ENCODE data around the gene C1QTNF8. TPM values are rescaled to one million over a fixed set of nuclear protein-coding genes. Genes with fewer than 3 reads are reported as not detected.

C1QTNF8 gene
- total and polyA plus RNA-seq, 2 of the 13 experiments (the other 11 are each of a cell fraction or from before 2014, with no cell fraction given): 0.09 TPM; not detected in 1

- H3K9ac ChIP-seq (ENCODE audit: insufficient read depth, low read depth, low read length): no peak overlapping the region
- ChIA-PET CTCF (ENCODE audit: low intra/inter-chr PET ratio, low total read pairs) (no interaction called here), POLR2A (no interaction called here)
- H3K27ac ChIP-seq (ENCODE audit: extremely low read length, insufficient read depth, low read length): no peak overlapping the region
- no peaks in the 10 kb centered on the region for H3K4me1 ChIP-seq (ENCODE audit: insufficient read depth, low read length)
- peaks cover 18 to 68% of the 10 kb centered on the region in 2 experiments; a peak in 4 of 5 replicates for H3K27me3 ChIP-seq (ENCODE audit: control insufficient read depth in 1 of 2, insufficient read depth in 2 of 2, low read length in 2 of 2)
- H4K20me1 ChIP-seq (ENCODE audit: insufficient read depth, low read length): 0 out of 2 replicates have a peak, but pooled peaks cover 3% of the 10 kb centered on the region
- WGBS (ENCODE audit: low lambda C conversion rate): 0% methylated on average over 7 of the region's 16 CpGs
- H3K79me2 ChIP-seq (ENCODE audit: insufficient read depth, low read length): no peaks in the 10 kb centered on the region
- intact Hi-C loops (cut with micrococcal nuclease; ENCODE audit: unreplicated experiment): no loop called here
- H2AFZ ChIP-seq (ENCODE audit: low read length): no peak overlapping the region
- ATAC-seq: peak; percentile 7; the same call in 1 of the 3 replicates
- no peak for TF ChIP-seq ZNF552 (CRISPR knock-in tag; IDR thresholded peaks at IDR 0.05; ENCODE audit: borderline replicate concordance)
- TF ChIP-seq KLF9 (CRISPR knock-in tag; IDR thresholded peaks at IDR 0.05; ENCODE audit: low read depth): no peak
- H3K4me2 ChIP-seq (ENCODE audit: low read depth, low read length): no peak overlapping the region
- no peak for DNase-seq (ENCODE audit: low spot score)
- no peak overlapping the region for H3K4me3 ChIP-seq (replicated peaks in 1 of 3; ENCODE audit: insufficient read depth in 1 of 3, low read depth in 2 of 3, low read length in 3 of 3)
- no TSS peak for BruUV-seq (replicated peaks)
- no peak for FAIRE-seq
- no peaks in the 10 kb centered on the region for H3K9me3 ChIP-seq (ENCODE audit: low read length)
- H3K36me3 ChIP-seq (replicated peaks in 1 of 2; ENCODE audit: control insufficient read depth in 1 of 2, insufficient read depth in 2 of 2, low read length in 2 of 2): no peaks in the 10 kb centered on the region
- in situ Hi-C loops (cut with HindIII; ENCODE audit: extremely low pct_ligation_motif_present, low pct_unique_long_range_greater_than_20kb): no loop called here
Observed at GRCh38 chr16:1127101-1127500, 31.1 kb upstream of the C1QTNF8 start.

- H3K27ac ChIP-seq (ENCODE audit: extremely low read length, insufficient read depth, low read length): no peak overlapping the region
- no peak for FAIRE-seq
- no peaks in the 10 kb centered on the region for H3K9me3 ChIP-seq (ENCODE audit: low read length)
- intact Hi-C loops (cut with micrococcal nuclease; ENCODE audit: unreplicated experiment) (no loop called here), in situ Hi-C loops (cut with HindIII; ENCODE audit: extremely low pct_ligation_motif_present, low pct_unique_long_range_greater_than_20kb) (no loop called here)
- 9% methylated on average over 5 of the region's 10 CpGs for WGBS (ENCODE audit: low lambda C conversion rate)
- H3K4me3 ChIP-seq (replicated peaks in 1 of 3; ENCODE audit: insufficient read depth in 1 of 3, low read depth in 2 of 3, low read length in 3 of 3): no peak overlapping the region
- no TSS peak for BruUV-seq (replicated peaks)
- ChIA-PET POLR2A (no interaction called here), CTCF (ENCODE audit: low intra/inter-chr PET ratio, low total read pairs) (no interaction called here)
- H3K27me3 ChIP-seq (ENCODE audit: control insufficient read depth in 1 of 2, insufficient read depth in 2 of 2, low read length in 2 of 2): peaks cover 17 to 68% of the 10 kb centered on the region in 2 experiments; a peak in 4 of 5 replicates
- no peak for DNase-seq (ENCODE audit: low spot score)
- H3K36me3 ChIP-seq (replicated peaks in 1 of 2; ENCODE audit: control insufficient read depth in 1 of 2, insufficient read depth in 2 of 2, low read length in 2 of 2): no peaks in the 10 kb centered on the region
- H4K20me1 ChIP-seq (ENCODE audit: insufficient read depth, low read length): 0 out of 2 replicates have a peak, but pooled peaks cover 3% of the 10 kb centered on the region
- ATAC-seq: peak; percentile 6; the same call in 1 of the 3 replicates
- H3K4me2 ChIP-seq (ENCODE audit: low read depth, low read length): no peak overlapping the region
- H3K9ac ChIP-seq (ENCODE audit: insufficient read depth, low read depth, low read length): no peak overlapping the region
- H3K79me2 ChIP-seq (ENCODE audit: insufficient read depth, low read length): no peaks in the 10 kb centered on the region
- H3K4me1 ChIP-seq (ENCODE audit: insufficient read depth, low read length): no peaks in the 10 kb centered on the region
- H2AFZ ChIP-seq (ENCODE audit: low read length): no peak overlapping the region
- TF ChIP-seq ZNF3 (CRISPR knock-in tag; IDR thresholded peaks at IDR 0.05) (no peak), BRCA1 (CRISPR knock-in tag; IDR thresholded peaks at IDR 0.05) (no peak), ZFP1 (CRISPR knock-in tag; IDR thresholded peaks at IDR 0.05) (no peak), KDM4B (CRISPR knock-in tag; IDR thresholded peaks at IDR 0.05) (no peak), XRCC5 (optimal IDR thresholded peaks at IDR 0.05; ENCODE audit: low read length) (no peak), ZNF207 (IDR thresholded peaks at IDR 0.05; ENCODE audit: borderline replicate concordance) (no peak), FIP1L1 (IDR thresholded peaks at IDR 0.05; ENCODE audit: borderline replicate concordance, insufficient read depth, low read depth, low read length) (no peak), ZNF317 (CRISPR knock-in tag; IDR thresholded peaks at IDR 0.05) (no peak), ZKSCAN8 (CRISPR knock-in tag; IDR thresholded peaks at IDR 0.05; ENCODE audit: borderline replicate concordance) (no peak), ZBTB25 (CRISPR knock-in tag; IDR thresholded peaks at IDR 0.05) (no peak), ZNF616 (CRISPR knock-in tag; IDR thresholded peaks at IDR 0.05; ENCODE audit: low read depth) (no peak), RBM22 (optimal IDR thresholded peaks at IDR 0.05; ENCODE audit: low read length) (no peak), NFKBIZ (CRISPR knock-in tag; IDR thresholded peaks at IDR 0.05) (no peak), FOXC1 (CRISPR knock-in tag; IDR thresholded peaks at IDR 0.05; ENCODE audit: borderline replicate concordance) (no peak), CREM (IDR thresholded peaks at IDR 0.05) (no peak), CREM (CRISPR knock-in tag; IDR thresholded peaks at IDR 0.05) (no peak), ZNF572 (CRISPR knock-in tag; IDR thresholded peaks at IDR 0.05) (no peak)
Observed at GRCh38 chr16:1126586-1126985, 30.5 kb upstream of the C1QTNF8 start.
